HEK293 (cell line): ENCODE measurements around the gene TTC7B.

Source experiments
- CTCF ChIA-PET: fragments of 350-600 bp; formaldehyde crosslinking; extraction: SDS; loops from one replicate; lab custom pipeline; 2021; ENCODE audit warnings: antibody characterized with exemption; lab: Yijun Ruan, JAX
- POLR2A ChIA-PET: fragments of 300-600 bp; formaldehyde crosslinking; extraction: SDS; loops from one replicate; lab custom pipeline; 2020; ENCODE audit warnings: antibody characterized with exemption, inconsistent platforms; lab: Yijun Ruan, JAX
- H3K27ac ChIP-seq: fragments of 200-500 bp; sonication (Bioruptor generic); 2 replicates; pipeline ENCODE4 v1.5.1; 2014; ENCODE audit warnings: low read depth, low read length, control low read depth, inconsistent platforms; ENCODE audit errors: extremely low read depth
- H3K36me3 ChIP-seq, 2 experiments: fragments of 200-500 bp in 1 of 2; sonication (Bioruptor generic) in 1 of 2; 1 replicate in 1 of 2; 2 replicates in 1 of 2; pipeline ENCODE4 v1.5.1; 2014 to 2017; ENCODE audit warnings: inconsistent platforms in 2 of 2, low read length in 2 of 2; ENCODE audit not compliant: control insufficient read depth in 2 of 2, insufficient read depth in 1 of 2
- H3K4me1 ChIP-seq: fragments of 200-500 bp; sonication (Bioruptor generic); 2 replicates; pipeline ENCODE4 v1.5.1; 2014; ENCODE audit warnings: mild to moderate bottlenecking, low read length, inconsistent platforms; ENCODE audit not compliant: control insufficient read depth, insufficient read depth
- H3K4me3 ChIP-seq: 2 replicates; pipeline ENCODE4 v1.5.1; 2011; ENCODE audit warnings: low read depth, mild to moderate bottlenecking, control low read depth, low read length, moderate library complexity
- H3K9me3 ChIP-seq: fragments of 200-500 bp; sonication (Bioruptor generic); 2 replicates; pipeline ENCODE4 v1.5.1; 2014; ENCODE audit warnings: low read depth, low read length, inconsistent platforms; ENCODE audit not compliant: control insufficient read depth, insufficient read depth
- YY2 ChIP-seq: fragments of 450-650 bp; formaldehyde crosslinking; IDR thresholded peaks from 2 replicates; pipeline ENCODE4 v1.5.1; 2016; ENCODE audit warnings: missing biosample characterization, missing genetic modification characterization
- ZNF132 ChIP-seq: fragments of 450-650 bp; formaldehyde crosslinking; IDR thresholded peaks from 2 replicates; pipeline ENCODE4 v1.5.1; 2017; ENCODE audit warnings: missing biosample characterization, missing genetic modification characterization, borderline replicate concordance
- ZNF140 ChIP-seq: fragments of 450-650 bp; formaldehyde crosslinking; IDR thresholded peaks from 2 replicates; pipeline ENCODE4 v1.5.1; 2016; ENCODE audit warnings: missing biosample characterization, missing genetic modification characterization
- ZNF157 ChIP-seq: fragments of 450-650 bp; formaldehyde crosslinking; IDR thresholded peaks from 2 replicates; pipeline ENCODE4 v1.5.1; 2016; ENCODE audit warnings: missing biosample characterization, missing genetic modification characterization
- ZNF174 ChIP-seq: fragments of 450-650 bp; formaldehyde crosslinking; IDR thresholded peaks from 2 replicates; pipeline ENCODE4 v1.5.0; 2017; ENCODE audit warnings: missing biosample characterization, mild to moderate bottlenecking, missing genetic modification characterization
- ZNF214 ChIP-seq: fragments of 450-650 bp; formaldehyde crosslinking; IDR thresholded peaks from 2 replicates; pipeline ENCODE4 v1.5.1; 2017; ENCODE audit warnings: missing biosample characterization, mild to moderate bottlenecking, missing genetic modification characterization, borderline replicate concordance
- ZNF239 ChIP-seq: fragments of 450-650 bp; formaldehyde crosslinking; IDR thresholded peaks from 2 replicates; pipeline ENCODE4 v1.5.1; 2016; ENCODE audit warnings: missing biosample characterization, missing genetic modification characterization
- ZNF548 ChIP-seq: fragments of 450-650 bp; formaldehyde crosslinking; IDR thresholded peaks from 2 replicates; pipeline ENCODE4 v1.5.1; 2016; ENCODE audit warnings: missing biosample characterization, missing genetic modification characterization
- ZNF664 ChIP-seq: fragments of 450-650 bp; formaldehyde crosslinking; IDR thresholded peaks from 2 replicates; pipeline ENCODE4 v1.5.1; 2016; ENCODE audit warnings: missing biosample characterization, missing genetic modification characterization
- ZNF76 ChIP-seq: fragments of 450-650 bp; formaldehyde crosslinking; IDR thresholded peaks from 2 replicates; pipeline ENCODE4; 2016; ENCODE audit warnings: low read depth, missing biosample characterization, missing genetic modification characterization, borderline replicate concordance
- ZNF776 ChIP-seq: fragments of 450-650 bp; formaldehyde crosslinking; IDR thresholded peaks from 2 replicates; pipeline ENCODE4 v1.5.0; 2017; ENCODE audit warnings: missing biosample characterization, missing genetic modification characterization, borderline replicate concordance
- ZNF830 ChIP-seq: fragments of 450-650 bp; IDR thresholded peaks from 2 replicates; pipeline ENCODE4 v1.5.0; 2018; ENCODE audit warnings: missing biosample characterization, missing genetic modification characterization, low read depth, mild to moderate bottlenecking, moderate library complexity
- ZNF843 ChIP-seq: fragments of 450-650 bp; formaldehyde crosslinking; IDR thresholded peaks from 2 replicates; pipeline ENCODE4 v1.5.1; 2016; ENCODE audit warnings: missing biosample characterization, missing genetic modification characterization
- TF ChIP-seq, protein P1 (sequence below): fragments of 450-650 bp; formaldehyde crosslinking; conservative IDR thresholded peaks from 2 replicates; pipeline ENCODE4 v1.5.1; 2016; ENCODE audit warnings: low read depth, missing biosample characterization, missing genetic modification characterization

Gene TTC7B

DNA sequence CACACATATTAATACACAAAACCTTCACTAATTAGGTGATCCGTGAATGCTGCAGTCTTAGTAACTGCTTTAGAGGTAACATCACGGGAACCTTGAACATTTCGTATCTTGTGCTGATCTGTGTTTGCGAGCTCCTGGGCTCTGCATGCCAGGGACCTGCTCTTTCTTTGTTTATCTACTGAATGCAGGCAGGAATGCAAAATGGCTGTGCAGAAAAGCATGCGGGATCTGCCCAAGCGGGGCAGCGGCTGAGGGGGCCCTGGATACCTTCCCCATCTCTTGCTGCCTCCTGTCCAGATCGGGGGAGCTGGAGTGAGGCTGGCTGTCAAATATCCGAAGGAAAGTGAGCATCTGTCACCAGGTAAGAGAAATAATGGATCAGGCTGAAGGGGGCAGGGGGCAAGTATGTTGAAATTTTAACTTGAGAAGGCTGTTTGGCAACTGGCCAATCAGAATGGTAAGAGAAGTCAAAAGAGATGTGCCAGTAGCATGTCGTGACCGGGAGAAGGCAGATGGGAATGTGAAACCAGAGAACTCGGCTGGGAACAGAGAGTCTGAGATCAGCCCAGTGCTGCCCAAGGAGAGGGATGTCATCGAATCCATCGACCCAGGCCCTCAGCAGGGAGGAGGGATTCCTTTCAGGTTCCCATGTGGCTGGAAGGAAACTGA lies 191.4 kb downstream of the TTC7B start:
- H3K27ac ChIP-seq: no peak overlapping the region
- H3K36me3 ChIP-seq: no peaks in the 10 kb centered on the region; a peak in 1 of 3 replicates
- no peak for TF ChIP-seq ZNF132 (tag by site-specific recombination)
- TF ChIP-seq, all 188 proteins: peak for 0
- Histone ChIP-seq H3K4me3 (no peak overlapping the region), H3K9me3 (no peaks in the 10 kb centered on the region), H3K4me1 (no peaks in the 10 kb centered on the region)
- ChIA-PET CTCF (no interaction called here), POLR2A (no interaction called here)

DNA sequence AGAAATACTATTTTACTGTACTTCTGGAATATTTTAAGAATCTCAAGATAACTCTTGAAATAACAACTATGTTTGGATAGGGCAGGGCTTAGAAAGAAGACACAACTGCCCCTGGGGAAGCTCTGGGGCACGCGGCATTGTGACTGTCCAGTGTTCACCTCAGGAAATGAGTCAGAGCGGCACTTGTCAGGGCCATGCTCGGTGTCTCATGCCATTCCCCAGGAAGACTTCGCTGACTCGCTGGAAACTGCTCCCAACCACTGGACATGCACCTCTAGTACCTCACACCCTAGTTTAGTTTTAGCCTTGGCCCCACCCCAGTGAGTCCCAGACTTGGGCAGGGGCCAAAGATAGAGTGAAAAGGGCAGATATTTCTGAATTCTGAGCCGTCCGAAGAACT lies 192.0 kb downstream of the TTC7B start:
- H3K4me3 ChIP-seq: no peak overlapping the region
- CTCF ChIA-PET: no interaction called here

DNA sequence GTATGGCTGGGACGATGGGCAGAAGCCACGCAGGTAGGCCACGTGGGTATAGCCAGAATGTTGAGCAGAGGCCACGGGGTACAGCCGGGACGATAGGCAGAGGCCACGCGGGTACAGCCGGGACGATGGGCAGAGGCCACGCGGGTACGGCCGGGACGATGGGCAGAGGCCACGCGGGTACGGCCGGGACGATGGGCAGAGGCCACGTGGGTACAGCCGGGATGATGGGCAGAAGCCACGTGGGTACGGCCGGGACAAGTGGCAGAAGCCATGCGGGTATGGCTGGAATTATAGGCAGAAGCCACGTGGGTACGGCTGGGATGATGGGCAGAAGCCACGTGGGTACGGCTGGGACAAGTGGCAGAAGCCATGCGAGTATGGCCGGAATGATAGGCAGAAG lies 195.0 kb downstream of the TTC7B start:
- no peak overlapping the region for H3K4me3 ChIP-seq
- CTCF ChIA-PET: no interaction called here
- H3K36me3 ChIP-seq: peaks cover 0 to 7% of the 10 kb centered on the region in 2 experiments; a peak in 2 of 3 replicates
- no peaks in the 10 kb centered on the region for H3K4me1 ChIP-seq
- no peaks in the 10 kb centered on the region for H3K9me3 ChIP-seq
- TF ChIP-seq ZNF776 (no peak), ZNF239 (no peak), ZNF843 (tag by site-specific recombination) (no peak), ZNF830 (tag by site-specific recombination) (no peak), ZNF664 (tag by site-specific recombination) (no peak), YY2 (tag by site-specific recombination) (no peak), ZNF174 (tag by site-specific recombination) (no peak), ZNF140 (tag by site-specific recombination) (no peak), ZNF76 (tag by site-specific recombination) (no peak)
- TF ChIP-seq, protein P1, sequence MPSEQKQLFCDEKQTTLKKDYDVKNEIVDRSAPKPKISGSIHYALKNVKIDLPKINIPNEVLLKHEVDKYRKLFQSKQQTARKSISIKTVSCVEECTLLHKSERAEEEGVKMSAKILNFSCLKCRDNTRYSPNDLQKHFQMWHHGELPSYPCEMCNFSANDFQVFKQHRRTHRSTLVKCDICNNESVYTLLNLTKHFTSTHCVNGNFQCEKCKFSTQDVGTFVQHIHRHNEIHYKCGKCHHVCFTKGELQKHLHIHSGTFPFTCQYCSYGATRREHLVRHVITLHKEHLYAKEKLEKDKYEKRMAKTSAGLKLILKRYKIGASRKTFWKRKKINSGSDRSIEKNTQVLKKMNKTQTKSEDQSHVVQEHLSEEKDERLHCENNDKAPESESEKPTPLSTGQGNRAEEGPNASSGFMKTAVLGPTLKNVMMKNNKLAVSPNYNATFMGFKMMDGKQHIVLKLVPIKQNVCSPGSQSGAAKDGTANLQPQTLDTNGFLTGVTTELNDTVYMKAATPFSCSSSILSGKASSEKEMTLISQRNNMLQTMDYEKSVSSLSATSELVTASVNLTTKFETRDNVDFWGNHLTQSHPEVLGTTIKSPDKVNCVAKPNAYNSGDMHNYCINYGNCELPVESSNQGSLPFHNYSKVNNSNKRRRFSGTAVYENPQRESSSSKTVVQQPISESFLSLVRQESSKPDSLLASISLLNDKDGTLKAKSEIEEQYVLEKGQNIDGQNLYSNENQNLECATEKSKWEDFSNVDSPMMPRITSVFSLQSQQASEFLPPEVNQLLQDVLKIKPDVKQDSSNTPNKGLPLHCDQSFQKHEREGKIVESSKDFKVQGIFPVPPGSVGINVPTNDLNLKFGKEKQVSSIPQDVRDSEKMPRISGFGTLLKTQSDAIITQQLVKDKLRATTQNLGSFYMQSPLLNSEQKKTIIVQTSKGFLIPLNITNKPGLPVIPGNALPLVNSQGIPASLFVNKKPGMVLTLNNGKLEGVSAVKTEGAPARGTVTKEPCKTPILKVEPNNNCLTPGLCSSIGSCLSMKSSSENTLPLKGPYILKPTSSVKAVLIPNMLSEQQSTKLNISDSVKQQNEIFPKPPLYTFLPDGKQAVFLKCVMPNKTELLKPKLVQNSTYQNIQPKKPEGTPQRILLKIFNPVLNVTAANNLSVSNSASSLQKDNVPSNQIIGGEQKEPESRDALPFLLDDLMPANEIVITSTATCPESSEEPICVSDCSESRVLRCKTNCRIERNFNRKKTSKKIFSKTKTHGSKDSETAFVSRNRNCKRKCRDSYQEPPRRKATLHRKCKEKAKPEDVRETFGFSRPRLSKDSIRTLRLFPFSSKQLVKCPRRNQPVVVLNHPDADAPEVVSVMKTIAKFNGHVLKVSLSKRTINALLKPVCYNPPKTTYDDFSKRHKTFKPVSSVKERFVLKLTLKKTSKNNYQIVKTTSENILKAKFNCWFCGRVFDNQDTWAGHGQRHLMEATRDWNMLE (tag by site-specific recombination): no peak
- no peak overlapping the region for H3K27ac ChIP-seq
- POLR2A ChIA-PET: no interaction called here

More for the DNA sequence above, 192.0 kb downstream of the TTC7B start:
- POLR2A ChIA-PET: no interaction called here
- Histone ChIP-seq H3K36me3 (no peaks in the 10 kb centered on the region; a peak in 1 of 3 replicates), H3K27ac (no peak overlapping the region), H3K4me1 (no peaks in the 10 kb centered on the region), H3K9me3 (no peaks in the 10 kb centered on the region)
- TF ChIP-seq ZNF214 (tag by site-specific recombination): no peak
- no peak for TF ChIP-seq ZNF157 (tag by site-specific recombination)
- TF ChIP-seq ZNF548: no peak
